ENCODE measurements around the gene DTNA. TPM values are rescaled to one million over a fixed set of nuclear protein-coding genes. Genes with fewer than 3 reads are reported as not detected.

Gene DTNA
- polyA plus RNA-seq, 1 donor from 2014 or later, result 53.9 TPM

DNA sequence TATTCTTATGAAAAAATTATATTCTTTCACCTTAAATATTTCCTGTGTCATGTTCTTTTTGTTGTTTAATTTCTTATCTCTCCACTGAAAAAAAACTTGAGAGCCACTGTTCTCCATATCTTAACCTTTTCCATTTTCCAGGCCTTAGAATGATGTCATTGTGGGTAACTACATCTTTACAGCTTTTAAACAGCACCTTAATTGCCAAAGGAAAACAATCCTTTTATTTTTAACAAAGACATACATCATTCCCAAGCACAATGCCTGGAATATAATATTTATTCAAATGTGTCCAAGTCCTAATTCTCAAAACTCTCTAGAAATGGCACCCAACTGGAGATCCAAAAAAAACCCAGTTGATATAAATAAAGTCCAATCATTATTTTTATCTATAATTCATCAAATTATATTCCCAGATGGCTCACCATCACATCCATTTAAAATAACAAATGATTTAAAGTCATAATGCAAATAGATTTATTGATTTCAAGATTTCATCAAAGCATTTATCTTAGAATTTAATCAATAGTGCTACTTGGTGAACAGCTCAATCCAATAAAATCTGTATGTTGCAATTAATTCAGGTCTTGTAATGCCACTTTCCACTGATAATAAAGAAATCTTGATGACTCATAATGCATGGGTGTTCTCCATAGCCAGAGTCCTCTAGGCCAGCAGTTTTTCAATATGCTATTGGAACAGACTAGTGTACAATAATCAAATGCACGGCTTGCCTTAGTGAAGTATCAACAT, 224.0 kb downstream of the DTNA start:
- no peak for TF ChIP-seq EP300 (conservative IDR thresholded peaks at IDR 0.05; ENCODE audit: poor library complexity, severe bottlenecking)
- TF ChIP-seq SMC3 (conservative IDR thresholded peaks at IDR 0.05; ENCODE audit: poor library complexity), result no peak
- TF ChIP-seq EZH2 (IDR thresholded peaks at IDR 0.05; ENCODE audit: borderline replicate concordance, insufficient read depth, low read length, poor library complexity, severe bottlenecking), result no peak
- TF ChIP-seq TAF1 (IDR thresholded peaks at IDR 0.05; ENCODE audit: low read depth), result no peak
- TF ChIP-seq, protein P1, sequence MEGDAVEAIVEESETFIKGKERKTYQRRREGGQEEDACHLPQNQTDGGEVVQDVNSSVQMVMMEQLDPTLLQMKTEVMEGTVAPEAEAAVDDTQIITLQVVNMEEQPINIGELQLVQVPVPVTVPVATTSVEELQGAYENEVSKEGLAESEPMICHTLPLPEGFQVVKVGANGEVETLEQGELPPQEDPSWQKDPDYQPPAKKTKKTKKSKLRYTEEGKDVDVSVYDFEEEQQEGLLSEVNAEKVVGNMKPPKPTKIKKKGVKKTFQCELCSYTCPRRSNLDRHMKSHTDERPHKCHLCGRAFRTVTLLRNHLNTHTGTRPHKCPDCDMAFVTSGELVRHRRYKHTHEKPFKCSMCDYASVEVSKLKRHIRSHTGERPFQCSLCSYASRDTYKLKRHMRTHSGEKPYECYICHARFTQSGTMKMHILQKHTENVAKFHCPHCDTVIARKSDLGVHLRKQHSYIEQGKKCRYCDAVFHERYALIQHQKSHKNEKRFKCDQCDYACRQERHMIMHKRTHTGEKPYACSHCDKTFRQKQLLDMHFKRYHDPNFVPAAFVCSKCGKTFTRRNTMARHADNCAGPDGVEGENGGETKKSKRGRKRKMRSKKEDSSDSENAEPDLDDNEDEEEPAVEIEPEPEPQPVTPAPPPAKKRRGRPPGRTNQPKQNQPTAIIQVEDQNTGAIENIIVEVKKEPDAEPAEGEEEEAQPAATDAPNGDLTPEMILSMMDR (IDR thresholded peaks at IDR 0.05; ENCODE audit: poor library complexity, severe bottlenecking), result no peak
- no peak for TF ChIP-seq MXI1 (conservative IDR thresholded peaks at IDR 0.05; ENCODE audit: poor library complexity, severe bottlenecking)
- TF ChIP-seq RAD21 (conservative IDR thresholded peaks at IDR 0.05), result no peak
- TF ChIP-seq, protein P2, sequence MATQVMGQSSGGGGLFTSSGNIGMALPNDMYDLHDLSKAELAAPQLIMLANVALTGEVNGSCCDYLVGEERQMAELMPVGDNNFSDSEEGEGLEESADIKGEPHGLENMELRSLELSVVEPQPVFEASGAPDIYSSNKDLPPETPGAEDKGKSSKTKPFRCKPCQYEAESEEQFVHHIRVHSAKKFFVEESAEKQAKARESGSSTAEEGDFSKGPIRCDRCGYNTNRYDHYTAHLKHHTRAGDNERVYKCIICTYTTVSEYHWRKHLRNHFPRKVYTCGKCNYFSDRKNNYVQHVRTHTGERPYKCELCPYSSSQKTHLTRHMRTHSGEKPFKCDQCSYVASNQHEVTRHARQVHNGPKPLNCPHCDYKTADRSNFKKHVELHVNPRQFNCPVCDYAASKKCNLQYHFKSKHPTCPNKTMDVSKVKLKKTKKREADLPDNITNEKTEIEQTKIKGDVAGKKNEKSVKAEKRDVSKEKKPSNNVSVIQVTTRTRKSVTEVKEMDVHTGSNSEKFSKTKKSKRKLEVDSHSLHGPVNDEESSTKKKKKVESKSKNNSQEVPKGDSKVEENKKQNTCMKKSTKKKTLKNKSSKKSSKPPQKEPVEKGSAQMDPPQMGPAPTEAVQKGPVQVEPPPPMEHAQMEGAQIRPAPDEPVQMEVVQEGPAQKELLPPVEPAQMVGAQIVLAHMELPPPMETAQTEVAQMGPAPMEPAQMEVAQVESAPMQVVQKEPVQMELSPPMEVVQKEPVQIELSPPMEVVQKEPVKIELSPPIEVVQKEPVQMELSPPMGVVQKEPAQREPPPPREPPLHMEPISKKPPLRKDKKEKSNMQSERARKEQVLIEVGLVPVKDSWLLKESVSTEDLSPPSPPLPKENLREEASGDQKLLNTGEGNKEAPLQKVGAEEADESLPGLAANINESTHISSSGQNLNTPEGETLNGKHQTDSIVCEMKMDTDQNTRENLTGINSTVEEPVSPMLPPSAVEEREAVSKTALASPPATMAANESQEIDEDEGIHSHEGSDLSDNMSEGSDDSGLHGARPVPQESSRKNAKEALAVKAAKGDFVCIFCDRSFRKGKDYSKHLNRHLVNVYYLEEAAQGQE (IDR thresholded peaks at IDR 0.05; ENCODE audit: borderline replicate concordance), result no peak
- TF ChIP-seq POLR2AphosphoS5 (IDR thresholded peaks at IDR 0.05), result no peak
- no peaks in the 10 kb centered on the region for H4K20me1 ChIP-seq (ENCODE audit: insufficient read depth)
- no peaks in the 10 kb centered on the region for H3K79me2 ChIP-seq (replicated peaks; ENCODE audit: insufficient read depth, low read length)
- H3F3A ChIP-seq (ENCODE audit: insufficient read depth, low read length, poor library complexity, severe bottlenecking), result no peaks in the 10 kb centered on the region
- H3K4me3 ChIP-seq (ENCODE audit: low read length), result no peak overlapping the region
- H3K27me3 ChIP-seq (ENCODE audit: insufficient read depth, low read depth, low read length), result no peaks in the 10 kb centered on the region
- H3K9me2 ChIP-seq (ENCODE audit: insufficient read depth, low read length), result no peaks in the 10 kb centered on the region
- no peak overlapping the region for H3K27ac ChIP-seq (ENCODE audit: low read length)
- no peak overlapping the region for H3K9ac ChIP-seq (ENCODE audit: low read length)
- H3K9me3 ChIP-seq (ENCODE audit: low read length), result no peaks in the 10 kb centered on the region
- H2AFZ ChIP-seq (ENCODE audit: low read depth, low read length), result no peak overlapping the region
- H3K36me3 ChIP-seq (ENCODE audit: insufficient read depth, low read length), result no peaks in the 10 kb centered on the region
- no peak overlapping the region for H3K4me2 ChIP-seq (ENCODE audit: low read length)

DNA sequence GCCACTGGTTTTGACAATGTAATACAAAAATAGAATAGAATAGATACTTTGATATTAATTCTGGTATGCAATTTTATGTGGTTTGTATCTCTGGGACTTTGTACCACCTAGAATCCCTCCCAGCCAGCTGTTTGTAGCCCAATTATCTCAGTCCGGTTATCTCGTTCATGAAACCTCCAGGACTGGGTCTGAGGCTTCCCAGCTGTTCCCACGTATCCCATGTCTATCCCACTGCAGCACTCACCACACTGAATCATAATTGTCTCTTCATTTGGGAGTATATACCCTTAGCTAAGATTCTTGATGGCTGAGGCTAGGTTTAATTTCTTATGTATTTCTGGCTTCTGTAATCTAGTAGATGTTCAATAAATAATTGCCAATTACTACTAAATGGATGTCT, 226.7 kb downstream of the DTNA start:
- no peaks in the 10 kb centered on the region for H3K9me2 ChIP-seq (ENCODE audit: insufficient read depth, low read length)
- no peak overlapping the region for H3K4me3 ChIP-seq (ENCODE audit: low read length)
- H3K79me2 ChIP-seq (replicated peaks; ENCODE audit: insufficient read depth, low read length), result no peaks in the 10 kb centered on the region
- H3K4me2 ChIP-seq (ENCODE audit: low read length), result no peak overlapping the region
- no peaks in the 10 kb centered on the region for H3K27me3 ChIP-seq (ENCODE audit: insufficient read depth, low read depth, low read length)
- H3K9ac ChIP-seq (ENCODE audit: low read length), result no peak overlapping the region
- H3F3A ChIP-seq (ENCODE audit: insufficient read depth, low read length, poor library complexity, severe bottlenecking), result no peaks in the 10 kb centered on the region
- no peak overlapping the region for H2AFZ ChIP-seq (ENCODE audit: low read depth, low read length)
- H3K9me3 ChIP-seq (ENCODE audit: low read length), result no peaks in the 10 kb centered on the region
- TF ChIP-seq, protein P2 (IDR thresholded peaks at IDR 0.05; ENCODE audit: borderline replicate concordance), result no peak
- TF ChIP-seq EP300 (conservative IDR thresholded peaks at IDR 0.05; ENCODE audit: poor library complexity, severe bottlenecking) (no peak), EZH2 (IDR thresholded peaks at IDR 0.05; ENCODE audit: borderline replicate concordance, insufficient read depth, low read length, poor library complexity, severe bottlenecking) (no peak), RAD21 (conservative IDR thresholded peaks at IDR 0.05) (no peak), TAF1 (IDR thresholded peaks at IDR 0.05; ENCODE audit: low read depth) (no peak), MXI1 (conservative IDR thresholded peaks at IDR 0.05; ENCODE audit: poor library complexity, severe bottlenecking) (no peak), SMC3 (conservative IDR thresholded peaks at IDR 0.05; ENCODE audit: poor library complexity) (no peak), POLR2AphosphoS5 (IDR thresholded peaks at IDR 0.05) (no peak)
- TF ChIP-seq, protein P1 (IDR thresholded peaks at IDR 0.05; ENCODE audit: poor library complexity, severe bottlenecking), result no peak
- H3K36me3 ChIP-seq (ENCODE audit: insufficient read depth, low read length), result no peaks in the 10 kb centered on the region
- H4K20me1 ChIP-seq (ENCODE audit: insufficient read depth), result no peaks in the 10 kb centered on the region
- no peak overlapping the region for H3K27ac ChIP-seq (ENCODE audit: low read length)
